Effector CD8-positive, alpha-beta T cell (primary cell): ENCODE results near the gene DLGAP1.
A peak's percentile ranks its signal among the peaks of the same experiment; 100 is the strongest.

ENCODE experiments used
- DNase-seq: peaks from one replicate; lab custom pipeline; 2025; lab: John Stamatoyannopoulos, UW

Gene DLGAP1

DNA sequence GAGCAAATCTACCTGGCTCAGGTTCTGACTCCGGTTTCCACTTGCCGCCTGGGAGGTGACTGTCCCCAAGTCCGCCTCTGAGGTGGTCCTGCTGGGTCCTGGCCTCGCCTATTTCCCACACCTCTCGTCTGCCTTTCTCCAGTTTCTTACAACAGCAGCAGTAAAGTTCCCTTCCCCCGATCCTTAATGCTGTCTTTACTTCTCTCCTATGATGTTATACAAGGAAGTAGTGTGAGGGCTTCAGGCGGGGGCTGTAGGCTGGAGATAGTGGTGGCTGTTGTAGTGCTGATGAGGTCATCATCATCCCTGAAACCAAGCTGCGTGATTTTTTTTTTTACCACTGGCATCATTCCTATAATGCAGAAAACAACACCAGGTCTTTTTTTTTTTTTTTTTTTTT is 986.3 kb downstream of the DLGAP1 start:
- no peak for DNase-seq

DNA sequence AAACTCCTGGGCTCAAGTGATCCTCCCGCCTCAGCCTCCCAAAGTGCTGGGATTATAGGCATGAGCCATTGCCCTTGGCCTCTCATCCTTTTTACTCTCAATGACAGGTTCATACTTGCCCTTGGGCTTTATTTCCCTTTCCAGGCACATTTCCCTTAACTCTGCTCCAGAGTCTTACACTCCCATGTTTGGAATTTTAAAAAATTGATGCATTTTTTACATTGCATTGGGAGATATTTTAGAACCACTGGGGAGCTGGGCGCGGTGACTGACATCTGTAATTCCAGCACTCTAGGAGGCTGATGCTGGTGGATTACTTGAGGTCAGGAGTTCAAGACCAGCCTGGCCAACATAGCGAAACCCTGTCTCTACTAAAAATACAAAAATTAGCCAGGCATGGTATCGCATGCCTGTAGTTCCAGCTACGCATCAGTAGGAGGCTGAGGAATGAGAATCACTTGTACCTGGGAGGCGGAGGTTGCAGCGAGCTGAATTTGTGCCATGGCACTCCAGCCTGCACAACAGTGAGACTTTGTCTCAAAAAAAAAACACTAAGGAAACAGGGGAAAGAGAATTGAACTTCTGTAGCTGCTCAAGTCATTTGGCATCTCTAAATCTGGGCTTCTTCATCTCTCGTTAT is 986.9 kb downstream of the DLGAP1 start:
- no peak for DNase-seq

DNA sequence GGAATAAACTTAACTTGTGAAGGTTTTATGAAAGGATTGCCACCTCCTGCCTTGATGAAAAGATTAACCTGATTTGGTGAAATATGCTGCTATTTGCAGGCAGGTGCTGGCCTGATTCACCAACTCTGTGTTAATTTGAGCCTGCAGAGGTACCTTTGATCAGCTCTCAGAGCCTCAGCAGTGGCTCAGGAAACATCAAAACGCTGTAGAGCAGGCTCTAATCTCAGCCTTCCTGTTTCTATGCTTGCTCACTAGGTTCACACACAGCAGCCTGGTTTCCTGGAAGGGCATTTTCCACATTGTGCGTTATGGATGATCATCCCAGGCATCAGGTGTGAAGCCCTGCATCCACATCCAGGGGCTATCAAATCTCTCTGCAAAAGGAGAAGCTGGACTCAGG is 988.2 kb downstream of the DLGAP1 start:
- no peak for DNase-seq

DNA sequence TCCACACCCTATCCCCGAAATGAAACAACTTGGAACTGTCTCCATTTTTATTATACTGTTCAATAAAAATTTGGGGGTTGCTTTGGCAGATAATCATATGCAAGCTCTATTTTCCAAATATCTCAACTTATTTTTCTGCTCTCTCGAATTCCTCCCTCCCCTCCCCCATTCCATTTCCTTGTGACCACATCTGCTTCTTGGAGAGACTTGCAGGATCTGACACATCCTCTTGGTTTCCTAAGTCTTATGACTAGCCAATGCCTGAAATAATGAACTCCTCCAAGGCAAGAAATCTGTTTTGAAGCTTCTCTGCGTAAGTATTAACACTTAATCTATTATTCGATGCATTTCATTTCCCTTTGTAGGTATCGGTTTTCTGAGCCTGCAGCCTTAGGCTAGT is 989.1 kb downstream of the DLGAP1 start:
- DNase-seq = no peak

DNA sequence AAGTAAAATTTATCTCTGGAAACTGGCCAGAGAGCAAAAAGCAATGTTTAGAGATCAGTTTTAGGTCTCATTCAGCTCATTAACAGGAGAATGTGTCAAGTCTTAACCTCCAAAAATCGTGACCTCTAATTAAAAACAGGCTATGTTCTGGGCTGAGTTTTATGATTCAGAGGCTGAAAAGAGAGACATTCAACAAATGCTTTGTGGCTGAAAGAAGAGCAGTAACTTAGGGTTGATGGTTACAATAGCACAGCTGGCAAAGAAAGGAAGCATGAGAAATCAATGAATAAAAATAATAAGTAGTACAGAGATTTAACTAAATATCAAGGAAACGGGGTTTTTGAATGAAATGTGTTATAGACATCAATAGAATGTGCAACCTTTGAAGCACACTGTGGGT is 992.1 kb downstream of the DLGAP1 start:
- DNase-seq = no peak

DNA sequence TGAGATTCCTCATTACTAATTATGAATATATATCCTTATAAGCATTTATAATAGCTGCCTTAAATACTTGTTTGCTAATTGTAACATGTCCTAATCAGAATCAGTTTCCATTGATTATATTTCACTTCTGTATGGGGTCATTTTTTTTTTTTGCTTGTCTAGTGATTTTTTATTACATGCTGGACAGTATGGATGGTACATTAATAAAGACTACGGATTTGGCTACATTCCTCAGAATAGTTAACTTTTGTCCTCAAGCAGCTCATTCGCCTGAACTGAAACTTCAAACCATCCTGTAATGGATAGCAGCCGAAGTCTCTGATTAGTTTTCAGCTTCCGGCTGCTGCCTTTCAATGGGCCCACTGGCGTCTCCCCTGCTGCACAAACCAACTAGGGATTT is 993.4 kb downstream of the DLGAP1 start:
- DNase-seq = no peak

DNA sequence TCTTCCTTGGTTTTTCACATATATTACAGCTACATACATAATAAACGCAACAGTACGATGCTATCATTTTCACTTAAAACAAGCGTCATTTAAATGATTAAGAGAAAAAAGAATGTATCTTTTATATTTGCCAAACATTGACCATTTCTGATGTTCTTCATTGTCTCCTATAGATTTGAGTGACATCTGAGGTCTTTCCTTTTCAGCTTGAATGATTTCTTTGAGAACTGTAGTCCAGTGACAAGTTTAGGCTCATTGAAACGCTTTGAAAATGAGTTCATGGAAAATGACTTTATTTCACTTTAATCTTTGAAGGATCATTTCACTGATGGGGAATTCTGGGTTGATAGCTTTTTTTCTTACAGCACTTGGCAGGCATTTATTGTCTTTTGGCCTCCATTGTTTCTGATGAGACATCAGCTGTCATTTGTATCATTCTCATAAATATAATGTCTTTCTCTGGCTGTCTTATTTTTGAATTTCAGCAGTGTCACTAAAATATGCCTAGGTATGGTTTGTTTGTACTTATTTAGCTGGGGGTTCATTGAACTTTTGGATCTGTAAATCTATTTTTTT is 994.2 kb downstream of the DLGAP1 start:
- DNase-seq = no peak

DNA sequence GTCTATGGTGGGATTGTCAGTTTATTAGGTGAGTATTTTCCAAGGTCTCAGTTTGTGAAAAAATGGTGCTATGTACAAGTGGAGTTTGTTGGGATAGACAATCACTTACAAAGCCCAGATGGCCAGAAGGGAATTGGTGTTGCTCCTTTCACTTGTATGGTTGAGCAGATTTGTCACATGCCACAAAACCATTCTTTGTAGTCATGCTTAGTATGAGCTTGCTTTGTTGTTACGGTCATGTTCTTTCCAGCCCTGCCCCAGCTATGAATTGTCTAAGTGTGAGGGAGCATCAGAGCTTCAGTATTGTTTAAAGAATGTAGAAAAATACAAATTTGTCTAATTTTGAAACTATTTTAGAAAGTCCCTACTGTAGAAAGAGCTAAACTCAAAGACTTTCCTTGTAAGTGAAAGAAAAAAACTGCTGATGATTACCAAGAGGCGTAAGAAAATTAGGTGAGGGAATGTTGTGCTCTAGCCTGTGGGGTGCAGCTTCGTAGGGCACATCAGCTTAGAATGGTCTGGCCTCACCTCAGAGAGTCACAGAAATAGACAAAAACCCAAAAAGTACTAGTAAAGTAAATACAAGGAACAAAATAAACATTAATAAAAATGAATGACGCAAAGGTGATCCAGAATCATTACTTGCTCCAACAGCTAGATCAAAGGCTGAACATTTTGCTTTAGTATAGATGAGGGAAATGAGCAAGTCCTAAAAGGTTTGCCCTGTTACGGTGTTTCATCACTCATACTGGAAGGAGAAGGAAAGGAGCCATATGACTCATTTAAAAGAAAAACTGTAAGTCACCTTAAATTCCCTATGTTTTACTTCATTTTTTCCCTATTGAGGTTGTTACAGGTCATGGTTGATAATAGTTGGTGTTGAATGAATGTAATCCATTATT is 995.9 kb downstream of the DLGAP1 start:
- no peak for DNase-seq

DNA sequence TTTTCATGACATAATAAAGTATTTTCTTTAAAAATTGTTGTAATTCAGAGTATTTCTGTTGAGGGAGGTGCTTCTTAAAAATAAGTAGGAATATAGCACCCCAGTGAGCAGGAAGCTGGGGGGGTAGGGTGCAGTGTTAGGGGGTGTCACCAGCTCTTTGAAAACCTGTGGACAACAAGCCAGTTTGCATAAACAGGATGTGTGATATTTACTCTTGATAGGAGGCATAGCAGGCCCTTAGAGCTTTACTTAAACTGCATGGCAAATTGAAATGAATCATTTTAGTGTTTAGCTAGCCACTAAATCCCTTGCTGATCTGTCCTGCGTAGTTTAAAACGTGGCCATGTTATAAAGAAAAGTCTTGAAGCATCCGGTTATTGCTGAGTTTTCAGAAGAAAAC is 996.7 kb downstream of the DLGAP1 start:
- DNase-seq = no peak

DNA sequence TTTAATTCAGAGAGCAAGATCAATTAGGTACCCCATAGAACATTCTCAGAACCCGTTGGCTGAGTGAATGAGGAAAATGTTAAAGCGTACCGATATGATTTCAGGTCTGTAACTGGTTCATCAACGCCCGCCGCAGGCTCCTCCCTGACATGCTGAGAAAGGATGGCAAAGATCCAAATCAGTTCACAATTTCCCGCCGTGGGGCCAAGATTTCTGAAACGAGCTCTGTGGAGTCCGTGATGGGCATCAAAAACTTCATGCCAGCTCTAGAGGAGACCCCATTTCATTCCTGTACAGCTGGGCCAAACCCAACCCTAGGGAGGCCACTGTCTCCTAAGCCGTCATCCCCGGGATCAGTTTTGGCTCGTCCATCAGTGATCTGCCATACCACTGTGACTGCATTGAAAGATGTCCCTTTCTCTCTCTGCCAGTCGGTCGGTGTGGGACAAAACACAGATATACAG is 997.8 kb downstream of the DLGAP1 start:
- no peak for DNase-seq

DNA sequence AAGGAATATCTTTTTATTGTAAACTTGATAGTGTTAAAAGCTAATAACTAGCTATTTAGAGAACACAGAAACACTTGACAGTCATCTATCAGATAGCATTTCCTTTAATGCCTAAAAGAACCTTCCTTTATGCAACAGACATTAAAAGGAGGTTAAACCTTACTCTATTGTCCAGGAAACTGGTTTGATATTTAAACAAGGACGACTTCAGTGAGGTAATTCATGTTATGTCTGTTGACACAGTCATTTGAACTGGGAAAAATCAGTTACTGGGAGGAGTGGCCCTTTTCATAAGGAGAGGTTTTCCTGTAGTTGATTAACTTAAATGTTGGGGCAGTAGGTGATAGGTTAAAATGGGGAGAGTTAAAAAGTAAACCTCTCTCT is 998.4 kb downstream of the DLGAP1 start:
- no peak for DNase-seq

DNA sequence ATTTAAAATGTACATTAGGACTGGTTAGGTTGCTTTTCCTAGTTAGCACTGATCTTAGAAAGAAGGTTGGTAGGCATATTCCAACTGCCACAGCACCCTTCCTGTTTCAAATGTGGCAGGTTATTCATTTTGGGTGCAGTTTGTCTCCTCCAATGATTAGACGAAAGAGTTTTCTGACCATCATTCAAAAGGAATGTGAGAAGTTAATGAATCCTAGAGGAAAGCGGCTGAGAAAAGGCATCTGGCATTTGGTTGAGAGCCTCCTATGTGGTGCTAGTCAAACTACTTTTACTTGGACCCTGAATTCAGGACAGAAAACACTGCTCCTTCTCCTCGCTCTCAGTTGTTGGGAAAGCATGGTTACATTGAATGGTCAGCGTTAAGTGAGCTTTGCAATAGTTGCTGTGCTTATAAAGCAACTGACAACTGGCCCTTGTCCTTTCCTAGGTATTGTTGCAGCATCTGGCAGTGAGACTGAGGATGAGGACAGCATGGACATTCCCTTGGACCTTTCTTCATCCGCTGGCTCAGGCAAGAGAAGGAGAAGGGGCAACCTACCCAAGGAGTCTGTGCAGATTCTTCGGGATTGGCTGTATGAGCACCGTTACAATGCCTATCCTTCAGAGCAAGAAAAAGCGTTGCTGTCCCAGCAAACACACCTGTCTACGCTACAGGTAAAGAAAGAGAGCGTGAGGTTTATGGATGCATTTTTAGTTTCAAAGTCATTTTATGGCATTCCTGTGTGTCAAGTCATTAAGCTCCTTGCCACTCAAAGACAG is 999.0 kb downstream of the DLGAP1 start:
- DNase-seq = no peak

DNA sequence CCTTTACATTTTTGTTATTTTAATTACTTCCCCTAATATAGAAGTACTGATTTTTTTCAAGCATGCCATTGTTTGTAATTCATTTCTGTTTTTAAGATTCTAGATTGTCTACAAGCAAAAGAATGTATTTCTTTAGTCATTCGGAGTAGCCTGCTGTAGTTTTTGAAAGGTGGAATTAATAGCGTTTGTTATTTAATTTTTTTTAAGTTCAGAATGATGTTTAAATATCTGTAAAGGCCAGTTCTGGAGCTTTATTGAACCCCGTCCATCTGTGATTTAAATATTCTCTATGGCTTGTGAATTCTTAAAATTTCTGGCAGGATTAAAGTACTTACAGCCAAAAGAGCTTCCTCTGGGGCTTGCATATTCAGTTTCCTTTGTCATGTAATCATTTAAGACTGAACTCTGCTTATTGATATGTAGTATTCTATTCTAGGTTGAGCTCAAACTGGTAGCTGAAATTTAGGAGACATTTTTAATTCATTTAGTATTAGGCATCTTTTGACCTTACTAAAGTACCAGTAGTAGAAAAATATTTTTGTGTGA is 999.9 kb downstream of the DLGAP1 start:
- DNase-seq = no peak

DNA sequence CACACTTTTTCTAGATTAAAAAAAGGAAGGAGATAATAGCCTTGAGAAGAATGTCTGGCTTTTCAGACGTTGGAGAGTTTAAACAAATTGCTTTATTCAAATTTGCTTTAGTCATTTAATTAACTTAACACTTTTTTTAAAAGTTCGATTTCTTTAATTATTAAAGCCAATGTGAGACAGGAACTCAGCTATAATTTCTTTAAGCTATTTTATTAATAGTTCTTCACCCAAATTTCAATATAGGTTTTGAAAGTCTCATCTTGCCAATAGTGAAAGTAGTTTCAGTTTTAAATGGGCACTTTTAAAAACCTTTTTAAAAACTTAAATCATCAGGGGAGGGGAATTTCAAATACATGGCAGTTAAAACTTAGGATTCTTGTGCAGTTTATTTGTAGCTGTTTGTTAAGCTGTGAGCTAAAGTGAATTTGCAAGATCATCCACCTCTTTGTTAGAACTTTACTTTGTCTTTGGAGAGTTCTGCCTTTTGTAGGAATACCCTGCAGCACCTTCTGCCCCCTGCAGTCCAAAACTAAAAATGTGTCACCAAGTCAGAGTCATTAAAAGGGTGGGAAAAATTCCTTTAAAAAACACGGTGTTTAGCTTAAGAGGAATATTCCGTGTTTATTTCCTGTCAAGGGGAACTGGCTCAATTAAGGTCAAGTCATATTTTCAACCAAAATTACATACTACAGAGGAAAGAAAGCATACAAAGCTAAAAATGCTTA is 1000.6 kb downstream of the DLGAP1 start:
- DNase-seq = peak; percentile 21

DNA sequence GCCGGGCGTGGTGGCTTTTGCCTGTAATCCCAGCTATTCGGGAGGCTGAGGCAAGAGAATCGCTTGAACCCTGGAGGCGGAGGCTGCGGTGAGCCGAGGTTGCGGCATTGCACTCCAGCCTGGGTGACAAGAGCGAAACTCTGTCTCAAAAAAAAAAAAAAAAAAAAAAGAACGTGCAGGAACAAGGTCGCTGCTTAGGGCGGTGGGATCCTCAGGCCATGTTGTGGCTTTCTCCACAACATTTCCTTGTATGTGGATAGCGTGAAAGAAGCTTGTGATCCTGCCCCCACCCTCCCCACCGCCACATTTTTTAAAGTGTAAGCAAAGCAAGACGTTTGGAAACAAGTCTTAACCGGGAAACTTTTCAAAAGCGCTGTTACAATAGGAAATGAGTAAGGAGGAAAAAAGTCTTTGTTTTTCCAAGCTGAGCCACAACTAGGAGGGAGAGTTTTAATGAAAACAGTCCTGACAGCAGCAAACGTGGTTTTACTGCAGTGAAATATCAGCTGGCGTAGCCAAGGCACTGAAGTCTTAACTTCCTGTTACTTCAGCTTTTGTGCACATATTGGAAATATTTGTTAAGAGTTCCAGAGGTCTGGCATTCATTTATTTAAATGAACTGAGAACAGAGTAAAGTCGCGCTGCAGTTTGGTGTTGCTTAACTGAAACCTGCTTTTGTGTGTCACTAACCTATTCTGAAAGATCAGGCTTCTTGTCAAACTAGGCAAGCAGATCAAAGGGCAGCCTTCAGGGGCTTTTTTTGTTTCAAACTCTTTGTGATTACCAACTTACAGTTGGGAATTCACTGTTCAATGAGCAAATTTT is 1001.4 kb downstream of the DLGAP1 start:
- no peak for DNase-seq

DNA sequence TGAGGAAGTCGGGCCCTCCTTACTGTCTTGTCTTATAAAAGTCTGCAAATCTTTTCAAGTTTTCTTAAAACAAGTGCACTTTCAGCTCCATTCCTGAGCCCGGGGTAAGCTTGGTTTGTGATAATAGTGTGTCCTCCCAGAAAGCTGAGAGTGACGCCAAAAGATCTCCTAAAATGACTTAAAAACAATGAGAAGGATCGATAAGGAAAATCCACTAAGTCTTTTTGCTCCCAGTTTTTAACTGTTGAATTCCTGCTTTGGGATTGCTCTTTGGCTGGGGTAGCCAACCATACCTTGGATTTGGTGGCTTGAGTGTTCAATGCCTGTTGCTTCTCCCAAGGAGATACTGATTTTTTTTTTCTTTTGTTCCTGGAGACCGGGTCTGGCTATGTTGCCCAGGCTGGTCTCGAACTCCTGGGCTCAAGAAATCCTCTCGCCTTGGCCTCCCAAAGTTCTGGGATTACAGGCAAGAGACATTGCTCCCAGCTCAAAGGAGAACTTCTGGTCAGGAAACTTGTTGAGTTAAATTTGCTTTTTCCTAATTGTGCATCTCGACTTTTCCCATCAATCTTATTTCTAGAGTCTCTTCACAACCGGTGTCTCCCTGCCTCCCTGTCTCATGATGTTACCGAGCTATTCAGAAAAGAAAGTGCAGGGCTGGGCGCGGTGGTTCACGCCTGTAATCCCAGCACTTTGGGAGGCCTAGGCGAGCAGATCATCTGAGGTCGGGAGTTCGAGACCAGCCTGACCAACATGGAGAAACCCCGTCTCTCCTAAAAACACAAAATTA is 1002.2 kb downstream of the DLGAP1 start:
- no peak for DNase-seq

DNA sequence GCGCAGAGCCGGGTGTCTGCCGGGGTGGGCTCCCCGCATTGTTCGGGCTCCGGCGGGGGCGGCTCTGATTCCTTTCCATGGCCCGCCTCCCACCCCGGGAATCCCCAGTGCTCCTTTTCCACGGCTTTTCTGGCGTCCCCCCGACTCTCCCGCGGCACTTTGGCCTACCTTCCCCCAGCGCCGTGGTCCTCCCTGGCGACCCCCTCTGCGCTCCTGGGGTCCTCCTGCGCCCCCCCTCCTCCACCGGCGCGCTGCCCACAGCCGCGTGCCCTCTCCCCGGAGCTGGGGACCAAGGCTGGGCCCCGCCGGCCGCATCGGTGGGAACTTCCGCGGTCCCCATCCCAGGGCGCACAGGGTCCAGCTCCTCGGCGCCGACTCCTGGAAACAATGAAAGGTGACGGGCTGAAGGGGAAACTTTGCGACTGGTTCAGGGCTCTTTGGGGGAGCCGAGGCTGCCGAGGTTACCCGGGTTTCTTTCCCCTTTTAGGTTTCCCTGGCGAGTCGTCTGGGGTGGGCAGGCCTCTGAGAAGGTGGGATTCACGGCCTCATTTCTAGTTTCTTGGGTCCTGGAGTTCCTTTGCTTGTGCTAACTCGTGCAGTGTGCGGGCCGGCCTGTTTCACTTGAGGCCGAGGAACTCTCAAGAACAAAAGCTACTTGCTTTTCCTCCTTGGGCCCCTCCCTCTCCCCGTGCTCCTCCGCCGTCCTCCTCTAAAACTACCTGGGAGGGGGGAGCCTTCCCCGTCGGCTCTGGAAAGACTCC is 1002.9 kb downstream of the DLGAP1 start:
- DNase-seq = peak; percentile 21

DNA sequence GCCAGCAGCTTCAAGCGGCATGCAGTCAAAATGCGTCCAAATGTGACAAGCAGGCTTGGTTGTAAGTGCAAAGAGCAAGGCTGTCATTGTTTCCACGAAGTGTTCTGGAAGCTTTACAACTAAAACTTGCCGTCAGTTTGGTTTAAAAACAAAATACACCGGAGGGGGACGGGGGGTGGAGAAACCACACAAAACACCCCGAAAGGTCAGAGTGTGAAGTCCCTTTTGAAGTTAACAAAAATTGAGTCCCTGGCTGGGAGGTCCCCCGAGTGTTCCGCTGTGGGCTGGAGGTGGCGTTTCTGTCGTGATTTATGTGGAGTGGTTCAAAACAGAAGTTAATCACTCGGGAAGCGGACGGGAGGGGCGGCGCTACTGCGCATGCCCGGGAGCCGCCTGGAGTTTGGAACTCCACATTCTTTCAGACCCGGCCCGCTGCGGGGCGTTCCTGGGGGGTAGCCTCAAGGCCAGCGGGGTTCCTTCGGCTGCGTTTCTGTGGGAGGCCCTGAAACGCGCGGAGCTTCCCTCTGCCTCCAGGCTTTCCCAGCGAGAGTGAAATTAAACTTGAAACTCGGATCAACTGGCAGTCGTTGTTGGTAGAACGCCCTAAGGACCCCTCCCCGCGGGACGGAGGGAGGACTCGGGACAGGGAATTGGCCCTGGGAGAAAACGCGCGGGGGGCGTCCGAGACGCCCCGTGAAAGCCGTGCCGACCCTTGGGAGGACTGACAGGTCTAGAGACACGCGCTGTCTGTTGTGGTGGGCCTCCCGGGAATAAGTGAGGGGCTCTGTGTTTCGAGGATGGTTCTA is 1003.7 kb downstream of the DLGAP1 start:
- peak; percentile 69 for DNase-seq
